GM12892 (cell line): Measurements from ENCODE around the gene ZCCHC12.

Experiments
- POLR2AphosphoS5 ChIP-seq: IDR thresholded peaks from 2 replicates; pipeline ENCODE4 v1.6.1; 2011; ENCODE audit warnings: low read depth, low read length, control low read depth
- TAF1 ChIP-seq: IDR thresholded peaks from 2 replicates; pipeline ENCODE4 v1.6.1; 2011; ENCODE audit warnings: low read depth, mild to moderate bottlenecking, control low read depth, low read length, borderline replicate concordance

GRCh38 chrX:118867251-118867650 is 43.6 kb downstream of the ZCCHC12 start:
- TF ChIP-seq TAF1 (no peak), POLR2AphosphoS5 (no peak)
